ENCODE measurements around the gene SLAMF7. TPM values are rescaled to one million over a fixed set of nuclear protein-coding genes. Genes with fewer than 3 reads are reported as not detected.

SLAMF7 gene
- total RNA-seq, 1 donor from 2014 or later: not detected

GRCh38 chr1:160794376-160794775, 55.3 kb downstream of the SLAMF7 start:
- TF ChIP-seq CTCF (IDR thresholded peaks at IDR 0.05; ENCODE audit: unreplicated experiment): no peak
- DNase-seq (ENCODE audit: low spot score, unreplicated experiment): no peak
- Mint-ChIP-seq H3K4me3 (ENCODE audit: low read depth) (no peak overlapping the region), H3K27ac (no peak overlapping the region), H3K27me3 (no peaks in the 10 kb centered on the region), H3K9me3 (ENCODE audit: low read depth) (no peaks in the 10 kb centered on the region), H3K36me3 (ENCODE audit: insufficient read depth) (no peaks in the 10 kb centered on the region), H3K4me1 (ENCODE audit: low read depth) (no peaks in the 10 kb centered on the region)

- Mint-ChIP-seq H3K4me1 (ENCODE audit: low read depth) (no peaks in the 10 kb centered on the region), H3K36me3 (ENCODE audit: insufficient read depth) (no peaks in the 10 kb centered on the region), H3K27me3 (no peaks in the 10 kb centered on the region), H3K27ac (no peak within 1 kb of the TSS), H3K4me3 (ENCODE audit: low read depth) (no peak within 1 kb of the TSS), H3K9me3 (ENCODE audit: low read depth) (no peaks in the 10 kb centered on the region)
- DNase-seq (ENCODE audit: low spot score, unreplicated experiment): no peak
- no peak for TF ChIP-seq CTCF (IDR thresholded peaks at IDR 0.05; ENCODE audit: unreplicated experiment)
Measured at GRCh38 chr1:160795951-160796383, 56.9 kb downstream of the SLAMF7 start, which contains the start of gene LY9. TSS of gene LY9 (plus strand) at chr1:160796174. CDS start at chr1:160796188, 14 bp downstream.

GRCh38 chr1:160797271-160797709, 58.2 kb downstream of the SLAMF7 start:
- H3K9me3 Mint-ChIP-seq (ENCODE audit: low read depth): no peaks in the 10 kb centered on the region
- no peak for DNase-seq (ENCODE audit: low spot score, unreplicated experiment)
- H3K4me1 Mint-ChIP-seq (ENCODE audit: low read depth): no peaks in the 10 kb centered on the region
- H3K27me3 Mint-ChIP-seq: no peaks in the 10 kb centered on the region
- no peak for TF ChIP-seq CTCF (IDR thresholded peaks at IDR 0.05; ENCODE audit: unreplicated experiment)
- H3K4me3 Mint-ChIP-seq (ENCODE audit: low read depth): no peak overlapping the region
- no peaks in the 10 kb centered on the region for H3K36me3 Mint-ChIP-seq (ENCODE audit: insufficient read depth)
- H3K27ac Mint-ChIP-seq: no peak overlapping the region

GRCh38 chr1:160797861-160798273, 58.8 kb downstream of the SLAMF7 start:
- no peak for DNase-seq (ENCODE audit: low spot score, unreplicated experiment)
- no peaks in the 10 kb centered on the region for H3K9me3 Mint-ChIP-seq (ENCODE audit: low read depth)
- no peaks in the 10 kb centered on the region for H3K4me1 Mint-ChIP-seq (ENCODE audit: low read depth)
- no peak overlapping the region for H3K27ac Mint-ChIP-seq
- no peak for TF ChIP-seq CTCF (IDR thresholded peaks at IDR 0.05; ENCODE audit: unreplicated experiment)
- H3K27me3 Mint-ChIP-seq: no peaks in the 10 kb centered on the region
- no peak overlapping the region for H3K4me3 Mint-ChIP-seq (ENCODE audit: low read depth)
- no peaks in the 10 kb centered on the region for H3K36me3 Mint-ChIP-seq (ENCODE audit: insufficient read depth)

- Mint-ChIP-seq H3K9me3 (ENCODE audit: low read depth) (no peaks in the 10 kb centered on the region), H3K27me3 (no peaks in the 10 kb centered on the region), H3K27ac (no peak overlapping the region)
Measured at GRCh38 chr1:160798439-160798838, 59.4 kb downstream of the SLAMF7 start.

More at GRCh38 chr1:160798439-160798838, 59.4 kb downstream of the SLAMF7 start:
- Mint-ChIP-seq H3K36me3 (ENCODE audit: insufficient read depth) (no peaks in the 10 kb centered on the region), H3K4me3 (ENCODE audit: low read depth) (no peak overlapping the region), H3K4me1 (ENCODE audit: low read depth) (no peaks in the 10 kb centered on the region)
- TF ChIP-seq CTCF (IDR thresholded peaks at IDR 0.05; ENCODE audit: unreplicated experiment): no peak
- DNase-seq (ENCODE audit: low spot score, unreplicated experiment): no peak
